Measurements from ENCODE around the gene GPX4. TPM values are rescaled to one million over a fixed set of nuclear protein-coding genes. Genes with fewer than 3 reads are reported as not detected.
A peak's percentile ranks its signal among the peaks of the same experiment; 100 is the strongest.

The GPX4 gene
- total and polyA plus RNA-seq, 10 of the 15 experiments (the other 5 are each of a cell fraction or from before 2014, with no cell fraction given) = 33.3 to 749 (median 297) TPM

DNA sequence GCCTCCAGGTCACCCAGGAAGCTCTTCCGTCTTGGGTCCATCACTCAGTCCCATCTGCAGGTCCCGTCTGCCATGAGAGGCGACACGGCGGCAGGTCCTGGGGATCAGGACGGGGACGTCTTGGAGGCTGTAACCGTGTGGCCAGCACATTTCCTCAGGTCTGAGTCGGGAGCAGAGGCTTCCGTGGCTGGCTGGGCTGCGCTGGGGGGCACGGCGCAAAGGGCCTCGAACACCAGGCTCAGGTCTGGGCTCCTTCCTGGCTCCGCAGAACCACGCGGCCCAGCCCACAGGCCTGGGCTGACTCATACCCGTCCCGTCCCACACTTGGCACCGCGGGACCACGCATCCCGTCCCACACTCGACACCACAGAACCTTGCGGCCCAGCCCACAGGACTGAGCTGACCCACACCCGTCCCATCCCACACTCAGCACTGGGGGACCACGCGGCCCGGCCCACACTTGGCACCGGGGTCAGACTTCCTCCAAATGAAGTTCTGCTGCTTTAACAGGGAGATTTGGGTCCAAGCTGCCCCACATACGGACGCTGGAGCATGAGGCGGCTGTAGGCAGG is 40.1 kb downstream of the GPX4 start:
- BruUV-seq (replicated peaks) = TSS peak; percentile 50
- no peaks in the 10 kb centered on the region; the same call in 2 of the 3 replicates for H3K9me3 ChIP-seq (replicated peaks; ENCODE audit: control insufficient read depth, insufficient read depth, low read length)
- H4K20me1 ChIP-seq (ENCODE audit: control insufficient read depth, insufficient read depth) = no peaks in the 10 kb centered on the region
- ChIA-PET RAD21 (ENCODE audit: unreplicated experiment) (no interaction called here), CTCF (interaction anchor here (1.2 kb wide), 1 partner anchor 30 kb away, joined by 3 read pairs; no protein-coding TSS in a partner anchor), SMC1A (ENCODE audit: uncharacterized antibody, unreplicated experiment) (no interaction called here), POLR2A (no interaction called here)
- 95% methylated on average over 24 of the region's 33 CpGs for WGBS (ENCODE audit: insufficient coverage, insufficient replicate concordance, low lambda C conversion rate, missing lambda C conversion rate)
- no peak overlapping the region for H3K4me2 ChIP-seq (ENCODE audit: control insufficient read depth, insufficient read depth)
- no peak for FAIRE-seq
- TF ChIP-seq MTA2 (IDR thresholded peaks at IDR 0.05; ENCODE audit: low read depth) = no peak
- TF ChIP-seq MYB (IDR thresholded peaks at IDR 0.05; ENCODE audit: borderline replicate concordance, low read depth, low read length) = no peak
- no peak for TF ChIP-seq SIX5 (IDR thresholded peaks at IDR 0.05; ENCODE audit: low read depth, low read length, severe bottlenecking)
- TF ChIP-seq, protein P1, sequence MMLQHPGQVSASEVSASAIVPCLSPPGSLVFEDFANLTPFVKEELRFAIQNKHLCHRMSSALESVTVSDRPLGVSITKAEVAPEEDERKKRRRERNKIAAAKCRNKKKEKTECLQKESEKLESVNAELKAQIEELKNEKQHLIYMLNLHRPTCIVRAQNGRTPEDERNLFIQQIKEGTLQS (IDR thresholded peaks at IDR 0.05; ENCODE audit: borderline replicate concordance, extremely low read depth, low read depth, low read length) = no peak
- TF ChIP-seq PAX8 (IDR thresholded peaks at IDR 0.05) = no peak
- TF ChIP-seq HDAC2 (IDR thresholded peaks at IDR 0.05) = no peak
- no peak for TF ChIP-seq ZBED1 (IDR thresholded peaks at IDR 0.05; ENCODE audit: borderline replicate concordance)
- no peak for TF ChIP-seq HDGF (IDR thresholded peaks at IDR 0.05)
- no peak for TF ChIP-seq SUPT20H (IDR thresholded peaks at IDR 0.05; ENCODE audit: borderline replicate concordance, control insufficient read depth, low read depth, low read length)
- no peak for TF ChIP-seq IKZF2 (IDR thresholded peaks at IDR 0.05)
- H3K4me3 ChIP-seq = no peak overlapping the region
- H2AFZ ChIP-seq (ENCODE audit: control insufficient read depth, low read depth, low read length) = no peak overlapping the region
- no peak overlapping the region for H3K27ac ChIP-seq (ENCODE audit: control insufficient read depth, insufficient read depth)
- DNase-seq (ENCODE audit: low read depth, low spot score) = no peak
- in situ Hi-C loops (cut with MboI) (no loop called here), intact Hi-C loops (cut with micrococcal nuclease; ENCODE audit: unreplicated experiment) (no loop called here)
- ATAC-seq = no peak
- peaks cover 9 to 10% of the 10 kb centered on the region in 2 experiments for H3K36me3 ChIP-seq (ENCODE audit: control insufficient read depth in 2 of 2, insufficient read depth in 2 of 2, low read length in 1 of 2)
- no peak overlapping the region for H3K9ac ChIP-seq (ENCODE audit: control insufficient read depth, insufficient read depth, low read length)
- H3K27me3 ChIP-seq (replicated peaks in 1 of 2; ENCODE audit: control insufficient read depth in 2 of 2, insufficient read depth in 2 of 2, low read length in 1 of 2) = no peaks in the 10 kb centered on the region
- H3K79me2 ChIP-seq (ENCODE audit: control insufficient read depth, insufficient read depth, low read length) = no peaks in the 10 kb centered on the region
- no peaks in the 10 kb centered on the region for H3K4me1 ChIP-seq (ENCODE audit: control insufficient read depth, insufficient read depth, low read length)
